NK-92 (cell line): Measurements from ENCODE around the gene BNIPL.

Experiments used
- DNase-seq: peaks from one replicate; lab custom pipeline; 2025; ENCODE audit not compliant: unreplicated experiment; lab: John Stamatoyannopoulos, UW

Gene BNIPL, protein sequence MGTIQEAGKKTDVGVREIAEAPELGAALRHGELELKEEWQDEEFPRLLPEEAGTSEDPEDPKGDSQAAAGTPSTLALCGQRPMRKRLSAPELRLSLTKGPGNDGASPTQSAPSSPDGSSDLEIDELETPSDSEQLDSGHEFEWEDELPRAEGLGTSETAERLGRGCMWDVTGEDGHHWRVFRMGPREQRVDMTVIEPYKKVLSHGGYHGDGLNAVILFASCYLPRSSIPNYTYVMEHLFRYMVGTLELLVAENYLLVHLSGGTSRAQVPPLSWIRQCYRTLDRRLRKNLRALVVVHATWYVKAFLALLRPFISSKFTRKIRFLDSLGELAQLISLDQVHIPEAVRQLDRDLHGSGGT

DNA sequence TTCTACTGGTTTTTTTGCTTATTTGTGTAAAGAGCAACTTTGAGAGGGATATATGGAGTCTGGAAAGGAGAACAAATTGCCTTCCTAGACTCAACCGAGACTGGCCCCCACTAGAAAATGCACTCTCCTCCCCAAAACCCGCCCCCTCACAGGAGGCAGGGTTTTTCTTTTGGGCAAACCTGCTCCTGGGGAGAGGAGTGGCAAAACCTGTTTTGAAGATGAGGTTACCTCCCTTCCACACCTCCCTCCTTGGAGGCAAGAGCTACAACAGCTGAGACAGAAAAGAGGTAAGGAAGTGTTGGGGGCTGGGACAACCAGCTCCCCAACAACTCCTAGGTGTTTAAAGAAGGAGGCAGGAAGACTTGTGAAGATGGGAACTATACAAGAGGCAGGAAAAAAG is at the start of gene BNIPL:
Gene BNIPL, plus strand, starts transcription at position 231 of the 400 bp plus-strand sequence. Its CDS starts 140 bp downstream, at position 371.
- no peak for DNase-seq

DNA sequence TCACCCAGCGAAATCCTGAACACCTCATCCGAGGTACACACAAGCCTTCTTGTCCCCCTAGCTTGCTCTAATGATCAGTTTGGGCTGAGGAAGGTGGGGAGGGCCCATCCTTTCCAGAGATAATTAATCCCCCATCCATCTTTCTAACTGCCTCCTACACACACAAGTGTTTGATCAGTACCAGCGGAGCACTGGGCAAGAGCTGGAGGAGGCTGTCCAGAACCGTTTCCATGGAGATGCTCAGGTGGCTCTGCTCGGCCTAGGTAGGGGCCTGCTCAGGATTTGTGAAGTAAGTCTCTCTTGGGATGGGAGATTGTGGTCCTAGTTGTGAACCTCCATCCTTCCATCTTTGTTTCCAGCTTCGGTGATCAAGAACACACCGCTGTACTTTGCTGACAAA is 48.5 kb upstream of the BNIPL start:
- no peak for DNase-seq

DNA sequence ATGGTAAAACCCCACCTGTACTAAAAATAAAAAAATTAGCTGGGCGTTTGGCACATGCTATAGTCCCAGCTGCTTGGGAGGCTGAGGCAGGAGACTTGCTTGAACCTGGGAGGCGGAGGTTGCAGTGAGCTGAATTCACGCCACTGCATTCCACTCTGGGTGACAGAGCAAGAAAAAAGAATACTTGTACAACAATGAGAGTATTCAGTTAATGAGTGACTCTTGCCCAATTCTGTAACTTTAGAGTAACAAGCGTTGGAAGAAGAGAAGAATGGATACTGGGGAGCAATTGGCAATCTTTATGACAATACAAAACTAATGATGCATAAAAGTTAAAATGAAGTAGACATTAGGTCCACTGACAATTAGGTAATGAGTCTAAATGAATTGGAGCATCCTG is 43.8 kb upstream of the BNIPL start:
- DNase-seq, result no peak

DNA sequence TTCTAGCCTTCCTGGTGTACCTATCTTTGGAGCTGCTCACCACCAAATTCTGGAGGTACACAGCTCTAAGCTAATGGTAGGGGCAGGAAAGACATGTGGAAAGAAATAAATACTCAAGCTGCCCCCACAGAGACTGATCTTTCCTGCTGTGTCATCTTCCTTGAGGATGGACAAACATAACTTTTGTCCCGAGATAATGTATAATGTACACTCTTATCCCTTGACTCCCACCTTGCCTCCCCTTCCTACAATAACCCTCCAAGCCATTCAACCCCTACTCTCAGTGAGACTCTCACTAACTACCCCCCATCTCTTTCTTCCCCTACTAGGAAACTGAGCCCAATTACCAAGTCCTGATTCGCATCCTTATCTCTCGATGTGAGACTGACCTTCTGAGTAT is 42.1 kb upstream of the BNIPL start:
- DNase-seq, result no peak

DNA sequence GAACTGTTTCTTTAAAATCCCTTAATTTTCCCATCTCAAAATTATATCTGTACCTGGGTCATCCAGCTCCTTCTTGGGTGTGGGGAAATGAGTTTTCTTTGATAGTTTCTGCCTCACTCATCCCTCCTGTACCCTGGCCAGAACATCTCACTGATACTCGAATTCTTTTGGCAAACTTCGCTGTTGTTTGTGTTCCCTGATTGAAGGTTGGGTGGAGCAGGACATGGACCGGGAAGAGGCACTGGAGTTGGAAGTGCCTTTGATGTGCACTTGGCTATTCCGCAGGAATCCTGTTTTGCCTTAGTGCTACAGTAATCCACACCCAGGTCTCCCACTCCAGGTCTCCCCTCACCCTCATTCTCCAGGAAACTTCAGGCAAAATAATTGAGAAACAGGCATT is 40.9 kb upstream of the BNIPL start:
- DNase-seq, result no peak

DNA sequence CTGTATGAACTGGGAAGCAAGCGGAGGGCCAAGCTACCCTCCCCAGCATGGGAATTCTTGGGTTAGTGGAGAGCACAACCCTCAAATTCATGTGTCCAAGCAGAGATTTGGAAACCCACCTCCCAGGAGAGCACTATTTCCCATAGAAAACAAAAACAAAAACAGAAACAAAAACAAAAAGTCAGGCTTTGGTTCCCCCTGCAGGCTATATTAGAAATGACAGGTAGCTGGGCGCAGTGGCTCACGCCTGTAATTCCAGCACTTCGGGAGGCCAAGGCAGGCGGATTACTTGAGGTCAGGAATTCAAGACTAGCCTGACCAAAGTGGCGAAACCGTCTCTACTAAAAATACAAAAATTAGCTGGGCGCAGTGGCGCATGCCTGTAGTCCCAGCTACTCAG is 40.5 kb upstream of the BNIPL start:
- DNase-seq, result no peak

DNA sequence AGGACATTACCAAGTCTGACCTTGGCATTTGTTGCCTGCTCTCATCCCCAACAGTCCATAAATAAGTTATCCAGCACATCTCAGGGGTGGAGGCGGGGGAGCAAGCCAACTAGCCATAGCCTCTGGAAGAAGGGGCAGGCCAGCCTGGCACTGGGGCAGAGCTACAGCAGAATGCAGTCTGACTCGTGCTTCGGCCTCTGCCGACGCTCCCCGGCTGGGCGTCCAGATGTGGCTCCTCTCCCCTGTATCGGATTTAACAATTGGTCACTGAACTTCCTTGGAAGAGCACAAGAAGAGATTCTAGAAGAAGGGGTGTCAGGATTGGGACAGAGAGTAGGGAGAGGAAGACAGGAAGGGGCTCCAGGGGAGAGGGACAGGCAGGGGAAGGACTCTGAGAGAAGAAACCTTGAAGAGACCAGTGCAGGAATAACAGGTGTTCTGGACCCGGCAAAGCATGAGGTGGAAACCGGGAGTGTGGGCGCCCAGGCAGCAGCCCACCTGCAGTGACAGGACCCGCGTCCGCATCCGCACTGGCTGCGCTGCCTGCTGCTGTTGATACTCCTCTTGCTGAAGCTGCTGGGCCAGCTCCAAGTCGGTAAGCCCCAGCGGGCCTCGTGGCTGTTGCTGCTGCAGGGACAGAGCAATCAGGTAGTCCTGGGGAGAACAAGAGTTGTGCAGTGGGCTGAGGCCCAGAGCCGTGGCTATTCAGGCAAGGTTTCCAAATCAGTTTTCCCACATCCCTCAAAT is 39.1 kb upstream of the BNIPL start:
- no peak for DNase-seq

DNA sequence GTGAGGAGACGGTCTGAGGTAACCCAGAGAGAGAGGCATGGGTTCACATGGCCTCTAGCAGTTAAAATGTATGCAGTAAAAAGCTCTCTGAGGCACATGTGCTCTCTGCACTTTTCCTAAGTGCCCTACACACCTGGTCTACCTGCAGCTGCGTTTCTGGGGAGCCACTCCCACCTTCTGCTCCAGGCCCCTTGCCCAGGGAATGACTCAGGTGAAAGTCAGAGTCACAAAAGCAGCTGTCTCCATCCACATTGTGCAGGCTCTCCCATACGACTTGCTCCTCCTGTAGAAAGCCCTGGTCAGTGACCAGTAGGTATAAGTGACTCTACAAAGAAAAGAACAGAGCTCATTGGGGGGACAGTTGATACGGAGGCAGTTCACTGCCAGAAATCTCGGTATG is 38.4 kb upstream of the BNIPL start:
- DNase-seq, result no peak

DNA sequence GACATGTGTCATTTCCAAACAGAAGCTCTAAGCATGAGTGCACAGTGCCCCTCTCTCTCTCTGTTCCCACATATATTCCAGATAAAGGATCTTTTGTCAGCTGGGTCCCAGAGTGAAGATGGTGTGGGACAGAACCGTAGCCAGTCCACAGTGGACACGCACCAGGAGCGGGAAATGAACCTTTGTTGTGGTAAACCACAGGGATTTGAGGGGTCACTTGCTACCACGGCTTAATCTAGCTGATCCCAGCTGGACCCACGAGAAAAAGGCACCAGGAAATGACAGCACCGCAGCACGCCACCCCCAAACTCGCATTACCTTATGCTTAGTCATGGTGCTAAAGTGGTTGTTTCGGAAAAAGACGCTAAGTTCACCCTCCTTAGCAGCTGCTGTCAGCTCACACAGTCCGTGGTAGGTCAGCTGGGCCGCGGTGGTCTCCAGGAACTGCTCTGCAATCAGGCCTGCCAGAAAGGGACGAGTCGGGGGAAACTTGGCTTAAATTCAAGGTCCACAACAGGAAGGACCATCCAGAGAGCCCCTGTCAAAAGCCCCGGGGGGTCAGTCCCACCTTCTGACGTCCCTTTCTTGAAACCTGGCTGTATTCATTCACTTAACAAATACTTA is 37.2 kb upstream of the BNIPL start:
- DNase-seq, result no peak

DNA sequence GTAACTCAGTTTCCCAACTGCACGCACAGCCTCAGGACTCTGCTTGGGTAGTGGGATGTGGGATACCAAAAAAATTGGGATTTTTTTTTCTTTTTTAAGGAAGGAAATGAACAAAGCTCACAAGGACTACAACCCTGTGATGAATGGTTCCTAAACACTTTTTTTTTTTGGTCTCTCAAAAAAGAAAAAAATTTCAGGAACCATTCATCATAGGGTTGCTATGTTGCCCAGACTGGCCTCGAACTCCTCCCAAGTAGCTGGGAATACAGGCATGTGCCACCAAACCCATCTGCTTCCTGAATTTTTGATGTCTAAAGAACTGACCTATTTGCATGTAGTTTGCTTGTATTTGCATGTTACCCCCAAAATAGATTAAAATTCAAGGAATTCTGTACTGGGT is 36.5 kb upstream of the BNIPL start:
- no peak for DNase-seq

DNA sequence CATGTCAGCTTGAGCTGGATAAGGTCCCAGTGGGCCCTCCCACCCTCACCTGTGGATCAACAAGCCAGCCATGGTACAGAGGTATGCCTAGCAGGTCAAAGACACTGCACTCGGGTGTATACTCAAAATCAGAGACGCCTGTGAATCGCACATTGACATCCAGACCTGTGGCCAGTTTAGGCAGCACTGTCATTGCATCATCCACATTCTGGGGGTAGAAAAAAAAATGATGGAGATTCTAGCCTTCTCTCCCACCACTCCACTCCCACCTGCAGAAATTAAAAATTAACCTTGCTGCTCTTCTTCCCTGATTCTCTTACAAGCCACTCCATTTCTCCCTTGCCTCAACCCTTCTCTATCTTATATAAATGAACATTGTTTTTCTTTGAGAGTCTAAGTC is 36.0 kb upstream of the BNIPL start:
- no peak for DNase-seq

DNA sequence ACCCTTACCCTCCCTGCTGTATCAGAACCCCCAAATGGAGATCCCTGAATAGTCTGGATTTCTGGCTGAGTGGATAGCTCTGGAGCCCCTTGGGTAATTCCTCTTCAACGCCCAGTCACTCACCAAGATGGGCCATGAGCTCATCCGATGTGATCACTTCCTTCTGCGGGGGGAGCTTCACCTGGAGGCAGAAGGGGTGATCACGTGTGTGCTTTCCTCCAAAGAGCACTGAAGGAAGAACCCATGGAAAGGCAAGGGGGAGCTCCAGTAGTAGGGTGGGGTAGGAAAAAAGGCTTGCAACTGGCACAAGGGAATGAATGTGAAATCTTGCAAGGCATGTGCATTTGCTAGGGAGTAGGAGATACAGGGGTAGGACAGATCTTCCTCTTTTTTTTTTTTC is 34.8 kb upstream of the BNIPL start:
- DNase-seq, result no peak

DNA sequence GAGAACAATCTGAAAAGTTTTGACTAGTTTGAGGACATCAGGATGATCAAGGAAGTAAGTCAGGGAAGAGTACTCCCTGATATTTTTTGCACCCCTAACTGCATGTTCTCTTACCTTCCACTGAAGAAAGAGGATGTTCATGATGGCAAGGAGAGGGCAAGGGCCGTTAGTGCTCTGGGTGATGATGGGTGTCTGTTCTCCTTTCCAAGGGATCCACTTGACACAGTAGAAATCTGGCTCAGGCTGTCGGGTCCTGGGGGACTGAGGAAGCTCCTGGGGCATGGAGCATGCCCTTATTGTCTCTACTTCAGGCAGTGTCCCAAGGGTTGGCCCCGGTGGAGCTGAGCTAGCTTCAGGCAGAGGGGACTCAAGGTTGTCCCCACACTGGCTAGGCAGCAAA is 34.3 kb upstream of the BNIPL start:
- DNase-seq, result no peak

DNA sequence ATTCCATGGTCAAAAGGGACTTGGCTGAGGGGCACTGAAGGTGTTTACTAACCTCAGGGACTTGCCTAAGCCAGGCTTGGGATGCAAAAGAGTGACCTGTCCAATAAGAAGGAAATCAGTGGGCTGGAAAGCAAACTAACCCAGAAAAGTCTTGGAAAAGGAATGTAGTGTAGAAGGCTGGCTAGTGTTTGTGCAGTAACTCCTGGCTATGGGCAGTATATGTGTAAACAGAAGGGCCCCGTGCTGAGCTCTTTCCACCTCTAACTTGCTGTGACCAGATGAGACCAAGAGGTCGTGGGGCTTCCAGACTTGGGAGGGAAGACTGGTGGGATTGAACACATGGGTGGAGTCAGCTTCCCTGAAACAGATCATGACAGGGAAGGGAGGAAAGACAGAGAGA is 33.8 kb upstream of the BNIPL start:
- DNase-seq, result no peak

DNA sequence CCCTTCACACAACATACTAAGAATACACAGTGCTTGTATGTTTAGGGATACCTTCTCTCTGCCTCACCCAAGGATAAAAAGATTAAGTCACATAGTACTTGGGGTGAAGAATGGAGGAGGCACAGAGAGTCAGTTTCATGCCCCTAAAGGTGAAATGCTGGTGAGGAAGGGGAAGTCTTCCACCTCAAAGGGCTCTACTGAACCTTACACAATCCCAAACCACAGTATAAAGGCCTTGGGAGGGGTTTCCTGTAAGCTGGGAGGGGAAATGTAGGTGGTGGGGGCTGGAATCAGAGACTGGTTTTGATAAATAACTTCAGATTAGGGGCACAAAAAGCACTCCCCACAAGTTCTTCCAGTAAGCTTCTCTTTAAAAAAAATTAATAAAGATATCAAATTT is 33.2 kb upstream of the BNIPL start:
- no peak for DNase-seq

DNA sequence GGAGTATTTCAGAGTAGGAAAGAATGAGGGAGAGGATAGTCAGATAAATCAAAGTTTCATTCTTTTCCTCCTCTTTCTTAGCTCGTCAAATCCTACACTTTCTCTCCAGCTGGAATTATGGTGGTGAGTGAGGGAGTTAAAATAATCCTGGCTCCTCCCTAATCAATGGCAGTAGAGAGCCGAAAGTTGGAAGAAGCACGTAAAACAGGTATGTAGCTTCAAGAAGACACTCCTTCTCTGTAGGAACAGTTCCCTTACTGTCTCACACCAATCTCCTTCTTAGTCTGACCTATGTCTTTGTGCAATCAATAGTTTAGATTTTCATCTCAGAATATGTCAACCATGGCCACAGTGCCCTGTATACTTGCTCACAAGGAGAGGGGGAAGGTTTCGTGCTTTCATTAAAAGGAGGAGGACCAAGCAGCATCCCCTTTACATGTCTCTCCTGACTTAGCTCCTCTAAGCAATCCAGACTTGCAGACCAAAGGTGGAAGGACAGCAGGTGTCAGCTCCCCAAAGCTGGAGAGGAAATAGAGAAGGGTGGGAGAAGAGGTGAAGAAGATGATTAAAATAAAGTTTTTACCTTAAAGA is 30.6 kb upstream of the BNIPL start:
- DNase-seq, result no peak

DNA sequence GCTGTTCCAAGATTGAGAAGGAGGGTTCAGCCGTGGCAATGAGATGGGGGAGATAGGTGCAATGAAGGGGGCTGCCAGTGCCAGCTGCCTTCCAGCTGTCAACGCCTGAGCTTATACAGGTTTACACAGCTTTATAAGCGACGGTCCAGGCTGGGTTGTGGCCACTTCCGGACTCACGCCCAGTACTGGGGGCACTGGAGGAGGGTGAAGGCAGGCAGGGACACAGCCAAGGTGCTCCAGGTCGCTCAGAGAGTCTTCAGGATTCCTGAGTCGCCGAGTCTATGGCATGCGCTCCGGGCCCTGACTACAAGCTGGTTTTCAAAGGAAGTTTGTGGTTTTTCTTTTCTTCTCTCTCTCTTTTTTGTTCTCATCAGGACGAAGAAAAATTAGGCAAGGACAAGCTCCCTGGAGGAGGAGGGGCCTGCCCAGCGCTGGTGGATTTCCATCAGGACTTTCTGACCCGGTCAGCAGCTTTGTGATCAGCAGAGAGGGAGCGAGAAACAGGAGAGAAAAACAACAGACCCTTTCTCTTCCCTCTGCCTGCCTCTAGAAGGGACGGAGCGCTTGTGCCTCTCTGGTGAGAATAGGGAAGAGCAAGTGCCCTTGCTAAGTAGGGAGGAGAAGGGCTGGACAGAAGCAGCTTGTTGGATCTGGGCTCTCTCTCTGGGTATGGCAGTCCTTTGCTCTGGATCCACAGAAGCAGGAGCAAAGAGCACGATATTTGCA is 29.9 kb upstream of the BNIPL start, which contains the start of gene MINDY1:
Gene MINDY1, minus strand, starts transcription at position 576 of the 726 bp plus-strand sequence. CDS start 4,285 bp downstream, outside the sequence.
- no peak for DNase-seq

DNA sequence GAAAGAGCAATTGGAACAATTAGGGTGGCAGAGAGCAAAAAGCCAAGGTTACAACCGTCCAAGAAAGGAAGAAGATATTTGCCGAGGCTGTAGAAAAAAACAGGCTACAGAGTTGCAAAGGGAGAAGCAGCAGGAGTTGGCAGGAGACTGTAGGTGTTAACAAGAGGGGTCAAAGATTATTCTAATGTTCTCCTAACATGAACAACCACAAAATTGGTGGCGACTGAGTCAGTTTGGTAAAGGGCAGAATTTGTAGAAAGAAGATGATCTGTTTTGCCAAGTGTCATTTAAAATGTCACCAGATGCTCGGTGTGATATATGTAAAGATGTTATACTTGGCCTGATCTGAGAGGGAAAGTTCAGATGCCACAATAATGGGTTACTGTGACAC is 28.5 kb upstream of the BNIPL start:
- no peak for DNase-seq

DNA sequence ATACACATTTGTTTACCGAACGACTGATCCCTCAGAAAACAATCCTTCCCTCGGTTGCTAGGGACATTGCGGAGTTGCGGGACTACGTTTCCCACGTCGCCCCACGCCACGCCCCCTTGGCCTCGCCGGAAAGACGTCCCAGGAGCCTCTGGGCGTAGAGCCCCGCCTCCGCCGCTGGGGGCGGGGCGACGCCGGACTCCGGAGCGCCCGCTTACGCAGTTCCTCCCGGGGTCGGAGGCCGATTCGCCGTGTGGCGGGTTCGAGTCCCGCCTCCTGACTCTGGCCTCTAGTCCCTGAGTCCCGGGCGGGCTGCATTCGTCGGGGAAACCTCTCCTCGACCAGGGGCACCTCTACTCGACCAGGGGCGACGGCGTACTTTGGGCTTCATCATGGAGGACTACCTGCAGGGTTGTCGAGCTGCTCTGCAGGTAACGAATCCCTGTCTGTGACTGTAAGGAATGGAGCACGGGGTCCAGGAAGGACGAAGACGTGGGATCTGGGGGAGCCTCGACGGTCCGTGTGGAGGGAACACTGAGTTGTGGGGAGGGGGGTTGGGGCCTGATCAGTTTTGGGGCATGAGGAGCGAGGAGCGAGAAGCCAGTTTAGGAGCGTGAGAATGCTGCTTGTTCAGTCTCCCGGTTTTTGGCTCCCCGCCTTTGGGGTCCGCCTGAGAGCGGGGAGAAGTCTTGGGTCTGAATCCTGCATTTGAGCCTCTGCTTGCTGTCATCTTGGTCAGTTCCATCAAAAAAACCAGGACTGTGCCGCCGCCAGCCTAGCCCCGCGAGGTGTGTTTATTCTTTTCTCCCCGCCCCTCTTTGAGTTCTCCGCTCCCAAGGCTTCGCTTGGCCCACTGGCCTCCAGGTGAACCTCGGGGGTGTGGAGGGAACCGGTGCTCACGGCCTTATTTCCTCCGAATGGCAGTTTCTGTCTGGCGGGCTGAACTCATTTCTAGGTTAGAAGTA is 27.9 kb upstream of the BNIPL start, which contains the start of gene PRUNE1:
Gene PRUNE1, plus strand, starts transcription at position 206 of the 962 bp plus-strand sequence. Its CDS starts 184 bp downstream, at position 390.
- DNase-seq, result peak; percentile 47

DNA sequence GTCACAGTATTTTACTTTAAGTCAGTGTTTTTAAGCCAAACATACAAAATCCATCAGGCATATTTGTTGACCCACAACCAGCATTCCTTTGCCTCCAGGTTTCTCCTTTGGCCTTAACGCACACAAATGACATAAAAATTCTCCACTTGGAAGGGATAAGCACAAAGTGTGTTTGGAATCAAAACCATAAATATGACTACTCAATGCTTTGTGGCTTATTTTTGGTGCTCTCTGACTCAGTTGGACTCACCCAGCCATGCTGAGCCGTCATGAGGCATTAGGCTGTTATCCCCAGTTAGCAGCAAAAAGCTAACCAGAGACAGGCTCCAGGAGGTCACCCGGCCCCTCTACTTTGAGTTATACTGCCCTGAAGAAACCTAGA is 27.2 kb upstream of the BNIPL start:
- DNase-seq, result no peak
